T1000 (cell line): ENCODE data around the gene GGT6.

Experiments used
- DNase-seq: peaks from one replicate; lab custom pipeline; 2025; ENCODE audit warnings: mixed read lengths; lab: John Stamatoyannopoulos, UW

GGT6 gene

DNA sequence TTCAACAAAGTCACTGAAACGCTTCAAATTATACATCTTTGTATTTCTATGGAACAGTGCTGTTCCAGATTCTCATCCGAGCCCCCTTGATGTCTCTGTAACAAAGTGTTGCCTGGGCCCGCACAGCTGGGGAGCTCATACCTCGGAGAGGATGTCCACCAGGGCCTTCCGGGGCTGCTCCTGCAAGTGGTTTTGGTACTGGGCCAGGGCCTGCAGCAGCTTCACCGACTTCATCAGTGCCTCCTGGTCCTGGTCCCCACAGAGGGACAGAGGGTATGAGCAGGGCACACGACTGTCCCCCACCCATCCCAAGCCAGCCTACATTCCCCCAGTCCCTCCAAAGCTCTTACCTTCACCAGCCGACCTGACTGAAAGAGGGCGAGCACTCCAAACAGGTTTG lies 6.7 kb downstream of the GGT6 start:
- DNase-seq = no peak

DNA sequence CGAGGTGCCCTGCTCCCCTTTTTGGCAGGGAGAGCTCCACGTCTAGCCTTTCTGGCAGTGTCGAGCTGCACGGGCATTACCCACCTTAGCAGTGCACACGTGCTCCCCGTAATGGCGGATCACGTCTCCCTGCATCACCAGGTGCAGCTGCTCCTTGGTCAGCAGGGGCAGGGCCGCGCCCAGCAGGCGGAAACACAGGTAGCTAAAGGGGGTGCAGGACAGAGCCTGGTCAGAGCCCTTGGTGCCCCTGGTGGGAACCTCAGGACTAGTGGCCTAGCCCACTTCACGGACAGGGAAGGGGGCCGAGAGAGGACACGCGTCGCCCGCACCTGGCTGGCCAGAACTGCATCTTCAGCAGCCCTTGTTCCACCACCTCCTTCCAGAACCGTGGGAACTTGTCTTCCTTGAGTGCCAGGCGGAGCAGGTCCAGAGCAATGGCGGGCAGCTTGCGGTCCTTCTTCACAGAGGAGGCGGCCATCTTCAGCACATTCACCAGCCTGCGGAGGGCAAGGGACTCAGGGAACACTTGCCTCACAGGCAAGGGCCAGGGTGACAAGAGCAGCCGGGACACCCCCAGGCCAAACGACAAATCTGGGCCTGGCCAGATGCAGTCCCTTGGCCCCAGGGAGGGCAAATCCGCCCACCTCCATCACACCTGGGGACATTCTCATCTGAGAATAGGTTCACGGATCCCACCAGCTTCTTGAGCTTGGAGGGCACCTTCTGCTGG lies 8.4 kb downstream of the GGT6 start:
- DNase-seq = no peak

DNA sequence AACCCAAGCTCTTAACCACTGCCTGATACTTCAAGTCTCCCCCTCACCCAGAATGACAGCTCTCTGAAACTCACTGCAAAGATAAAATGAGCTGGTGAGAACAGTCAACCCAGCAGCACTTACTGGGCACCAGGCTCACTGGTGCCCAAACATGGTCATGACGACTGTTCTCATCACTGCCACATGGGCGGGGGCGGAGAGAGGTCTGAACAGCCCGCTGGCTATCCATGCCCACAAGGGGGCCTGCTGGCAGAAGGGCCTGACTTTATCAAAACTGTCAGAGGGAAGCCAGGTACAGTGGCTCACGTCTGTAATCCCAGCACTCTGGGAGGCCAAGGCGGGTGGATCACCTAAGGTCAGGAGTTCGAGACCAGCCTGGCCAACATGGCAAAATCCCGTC lies 9.2 kb downstream of the GGT6 start:
- no peak for DNase-seq

DNA sequence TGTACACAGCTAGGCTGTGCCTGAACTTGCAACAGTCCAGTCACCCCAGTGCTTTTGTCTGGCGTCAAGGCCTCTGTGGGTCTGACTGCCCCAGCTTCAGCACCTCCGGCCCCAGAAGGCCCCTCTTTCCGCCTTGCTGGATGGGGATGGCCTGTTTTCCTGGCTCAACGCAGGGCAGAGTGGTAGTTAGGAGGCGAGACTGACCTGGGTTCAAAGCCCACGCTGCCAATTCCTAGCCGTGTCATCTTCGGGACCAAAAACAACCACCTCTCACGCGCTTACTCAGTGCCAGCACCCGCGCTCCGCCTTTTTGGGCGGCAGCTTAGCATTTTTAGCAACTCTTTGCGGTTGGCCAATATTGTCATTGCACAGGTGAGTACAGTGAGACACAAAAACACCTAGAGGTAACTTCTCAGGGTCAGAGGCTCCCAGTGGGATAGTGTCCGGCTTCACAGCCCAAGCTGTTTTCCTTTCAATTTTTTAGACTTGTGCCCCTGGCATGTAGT lies 9.8 kb downstream of the GGT6 start:
- DNase-seq = no peak

DNA sequence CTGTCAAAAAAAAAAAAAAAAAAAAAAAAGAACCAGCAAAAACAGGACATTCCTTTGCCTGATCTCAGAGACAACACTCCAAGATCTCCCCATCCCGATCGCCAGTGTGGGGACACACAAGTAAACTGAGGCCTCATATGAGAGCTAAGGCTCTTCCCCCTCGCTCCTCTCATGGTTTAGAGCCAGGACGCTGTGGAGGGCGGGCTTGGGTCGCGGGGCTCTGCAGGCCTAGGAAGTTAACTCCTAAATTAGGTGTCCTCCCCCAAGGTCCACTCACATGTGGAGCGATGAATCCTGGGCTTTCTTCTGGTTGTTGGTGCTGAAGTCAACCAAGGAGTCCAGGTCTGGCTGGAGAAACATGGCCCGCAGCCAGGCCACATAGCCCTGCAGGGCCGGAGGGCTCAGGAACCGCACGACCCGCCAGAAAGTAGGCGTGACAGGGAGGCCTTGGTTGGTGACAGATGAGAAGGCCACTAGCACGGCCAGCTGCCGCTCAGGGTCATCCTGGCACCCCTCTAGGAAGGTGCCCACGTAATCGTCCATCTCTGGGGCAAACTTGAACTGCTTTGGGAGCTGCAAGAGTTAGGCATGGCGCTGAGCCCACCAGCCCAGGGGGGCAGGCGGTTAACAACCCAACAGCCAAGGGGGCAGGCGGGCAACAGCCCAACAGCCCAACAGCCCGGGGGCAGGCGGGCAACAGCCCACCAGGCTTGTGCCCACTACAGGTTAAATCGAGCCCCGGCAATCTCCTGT lies 10.4 kb downstream of the GGT6 start:
- DNase-seq = no peak

DNA sequence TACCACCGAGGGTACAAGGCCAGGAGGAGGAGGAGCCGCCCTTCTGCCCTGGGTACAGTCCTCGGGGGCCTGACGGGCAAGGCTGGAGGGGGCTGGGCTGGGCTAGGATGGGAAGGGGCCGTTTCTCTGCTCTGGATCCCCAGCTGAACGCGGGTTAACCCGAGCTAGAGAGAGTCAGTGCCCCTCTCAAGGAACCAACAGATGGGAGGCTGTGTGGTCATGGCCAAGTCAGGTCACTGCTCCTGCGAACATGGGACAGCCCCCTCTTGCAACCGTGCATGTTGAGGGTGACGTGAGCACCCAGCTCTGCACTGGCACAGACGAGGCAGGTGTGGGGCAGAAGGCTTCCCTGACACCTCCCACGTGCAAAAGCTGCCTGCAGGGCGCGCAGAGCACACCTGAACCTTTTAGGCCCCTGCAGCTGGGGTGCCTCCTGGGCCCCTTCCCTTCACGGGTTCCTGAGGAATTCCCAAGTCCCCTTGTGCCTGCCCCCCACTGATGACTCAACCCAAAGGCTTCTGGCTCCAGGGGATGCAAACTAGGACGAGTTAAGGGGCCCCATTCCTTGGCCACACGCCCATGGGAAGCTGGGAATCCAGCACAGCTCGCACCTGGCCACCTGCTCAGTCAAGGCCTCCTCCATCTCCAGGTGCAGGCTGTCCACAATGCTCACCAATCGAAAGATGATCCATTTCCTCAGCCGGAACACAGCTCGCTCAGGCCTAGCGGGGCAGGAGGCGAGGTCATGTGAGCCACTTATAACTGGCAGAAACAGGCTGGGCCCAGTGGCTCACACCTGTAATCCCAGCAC lies 11.5 kb downstream of the GGT6 start:
- no peak for DNase-seq

DNA sequence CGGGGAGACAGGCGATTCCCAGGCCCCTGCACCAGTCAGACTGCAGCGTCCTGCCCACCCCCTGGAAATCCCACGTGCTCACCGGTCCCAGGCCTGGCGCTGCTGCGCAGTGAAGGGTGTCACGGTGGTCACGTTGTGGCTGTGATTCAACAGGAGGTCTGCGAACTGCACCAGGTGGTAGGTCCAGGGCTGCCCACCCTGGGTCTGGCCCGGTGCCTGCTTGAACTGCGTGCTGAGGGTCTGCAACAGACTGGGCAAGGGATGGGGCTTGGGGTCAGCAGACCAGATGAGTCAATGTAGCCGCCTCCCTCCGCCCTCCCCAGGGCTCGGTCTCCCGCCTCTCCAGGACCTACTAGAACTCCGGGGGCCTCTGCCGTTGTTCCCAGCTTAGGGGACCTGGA lies 12.3 kb downstream of the GGT6 start:
- DNase-seq = no peak

DNA sequence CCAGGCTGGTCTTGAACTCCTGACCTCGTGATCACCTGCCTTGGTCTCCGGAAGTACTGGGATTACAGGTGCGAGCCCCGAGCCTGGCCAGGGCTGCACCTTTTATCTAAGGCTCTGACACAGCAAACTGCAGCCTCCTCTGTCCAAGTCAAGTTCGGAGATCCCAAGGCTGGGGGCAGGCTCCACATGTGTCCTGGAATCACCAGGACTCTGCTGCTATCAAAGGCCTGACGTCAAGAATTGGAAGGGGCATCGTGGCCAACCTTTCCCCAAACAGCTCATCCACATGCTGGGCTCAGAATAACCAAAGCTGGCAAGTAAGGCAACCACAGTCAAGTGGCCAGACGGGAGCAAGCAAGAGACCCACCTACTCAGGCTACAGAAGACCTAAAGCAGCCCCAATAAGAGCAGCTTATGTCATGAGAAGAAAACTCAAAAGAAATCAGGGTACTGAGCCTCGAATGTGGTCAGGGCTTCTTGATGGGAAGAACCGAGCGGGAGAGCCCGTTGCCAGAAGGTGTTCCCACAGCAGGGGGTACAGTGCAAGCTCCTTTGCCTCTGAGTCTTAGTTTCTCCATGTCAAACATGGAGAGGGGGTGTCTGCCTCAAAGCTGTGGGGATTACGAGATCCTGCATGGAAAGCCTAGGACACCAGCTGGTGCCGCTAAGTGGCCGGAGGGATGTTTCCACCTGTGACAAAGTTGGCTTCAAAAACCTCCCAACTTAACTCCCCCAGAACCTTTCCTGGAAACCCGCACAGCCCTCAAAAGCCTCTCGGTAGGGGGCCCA lies 13.1 kb downstream of the GGT6 start:
- DNase-seq = no peak

DNA sequence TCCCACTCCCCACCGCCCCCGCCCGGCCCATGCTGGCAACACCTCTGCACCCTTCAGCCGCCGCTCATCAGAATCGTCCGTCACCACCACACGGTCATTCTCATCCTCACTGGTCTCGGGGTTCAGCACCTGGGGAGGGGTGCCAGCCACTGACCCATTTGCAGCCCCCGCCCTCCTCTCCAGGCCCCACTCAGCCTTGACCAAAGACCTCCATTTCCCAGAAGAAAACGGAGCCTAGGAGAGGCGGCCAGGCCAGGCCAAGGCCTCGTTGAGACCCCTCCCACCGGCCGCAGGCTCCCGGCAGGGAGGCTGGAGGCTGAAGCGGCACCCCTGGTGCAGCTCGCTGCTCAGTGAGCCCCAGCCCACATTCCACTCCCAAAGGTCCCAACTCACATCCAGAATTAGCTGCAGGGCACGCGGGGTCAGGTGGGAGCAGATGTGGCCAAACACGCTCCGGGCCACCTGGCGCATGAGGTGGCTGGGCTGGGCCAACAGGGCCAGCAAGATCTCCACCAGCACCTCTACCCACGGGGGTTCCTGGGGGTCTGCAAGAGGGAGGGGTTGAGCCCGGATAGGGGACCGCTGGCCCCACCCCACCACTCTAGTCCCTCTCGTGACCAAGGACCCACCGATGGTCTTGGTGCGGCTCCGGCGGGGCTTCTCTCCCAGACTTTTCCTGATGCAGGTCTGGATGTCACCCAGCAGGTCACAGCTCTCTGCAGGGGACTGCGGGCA lies 15.0 kb downstream of the GGT6 start:
- DNase-seq = no peak

DNA sequence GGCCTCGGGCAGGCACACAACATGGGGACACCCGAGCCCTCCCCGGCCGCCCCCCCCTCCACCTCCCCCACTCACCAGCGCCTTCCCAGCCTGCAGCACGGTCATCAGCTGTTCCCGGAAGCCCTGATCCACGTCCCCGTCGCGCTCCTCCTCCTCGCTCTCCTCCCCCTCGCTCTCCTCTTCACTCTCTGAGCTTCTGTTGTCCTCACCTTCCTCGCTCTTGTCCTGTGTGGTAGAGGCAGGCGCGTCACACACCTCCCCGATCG lies 15.5 kb downstream of the GGT6 start:
- DNase-seq = no peak

DNA sequence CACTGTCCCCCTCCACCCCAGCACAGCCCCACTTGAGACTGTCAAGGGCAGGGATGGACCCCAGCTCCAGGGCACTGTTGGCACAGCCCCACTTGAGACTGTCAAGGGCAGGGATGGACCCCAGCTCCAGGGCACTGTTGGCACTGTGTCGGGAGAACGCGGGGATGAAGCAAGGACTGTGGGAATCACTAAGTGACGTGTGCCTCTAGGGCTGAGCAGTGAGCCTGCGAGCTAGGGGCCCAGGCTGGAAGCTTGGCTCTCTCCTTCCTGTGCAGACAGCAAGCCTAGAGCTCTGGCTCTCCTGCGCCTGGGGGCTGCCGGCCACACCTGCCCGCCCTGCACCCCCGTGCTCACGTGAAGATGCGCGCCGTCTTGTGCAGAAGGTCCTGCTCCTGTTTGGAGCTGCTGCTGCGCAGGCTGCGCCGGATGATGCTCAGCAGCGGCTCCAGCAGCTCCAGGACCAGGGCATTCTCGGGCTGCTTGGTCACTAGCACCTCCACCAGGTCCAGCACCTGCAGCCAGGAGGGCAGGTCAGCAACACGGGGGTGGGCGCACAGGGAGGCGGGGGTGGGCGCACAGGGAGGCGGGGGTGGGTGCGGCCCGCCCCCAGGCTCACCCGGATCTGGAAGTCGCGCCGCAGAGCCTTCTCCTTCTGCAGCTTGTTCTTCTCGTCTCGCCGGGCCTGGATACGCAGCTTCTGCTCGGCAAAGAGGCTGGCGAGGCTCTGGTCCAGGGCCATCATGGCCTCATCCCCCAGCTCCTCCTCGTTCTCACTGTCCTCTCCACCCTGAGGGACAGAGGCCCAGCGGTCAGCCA lies 16.0 kb downstream of the GGT6 start:
- no peak for DNase-seq

DNA sequence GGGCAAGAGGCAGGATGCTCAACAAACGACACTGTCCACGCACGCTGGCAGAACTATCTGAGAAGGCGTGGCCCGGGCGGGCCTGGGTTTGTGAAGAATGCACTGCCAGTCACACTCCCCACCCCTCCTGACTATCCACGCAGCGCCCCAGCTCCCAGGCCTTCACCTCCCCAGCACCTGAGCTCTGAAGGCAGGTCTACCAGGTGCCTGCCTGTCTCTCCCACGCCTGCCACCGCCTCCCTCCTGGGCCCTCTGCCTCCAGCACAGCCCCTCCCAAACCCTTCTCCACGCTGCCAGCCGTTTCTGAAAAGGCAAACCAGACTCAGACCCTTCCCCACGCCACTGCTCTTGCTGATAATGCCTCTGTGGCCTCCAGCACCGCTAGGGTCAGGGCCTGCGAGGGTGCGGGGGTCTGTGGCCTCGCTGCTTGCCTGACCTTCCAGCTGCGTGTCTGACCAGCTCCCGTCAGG lies 16.8 kb downstream of the GGT6 start:
- DNase-seq = no peak

DNA sequence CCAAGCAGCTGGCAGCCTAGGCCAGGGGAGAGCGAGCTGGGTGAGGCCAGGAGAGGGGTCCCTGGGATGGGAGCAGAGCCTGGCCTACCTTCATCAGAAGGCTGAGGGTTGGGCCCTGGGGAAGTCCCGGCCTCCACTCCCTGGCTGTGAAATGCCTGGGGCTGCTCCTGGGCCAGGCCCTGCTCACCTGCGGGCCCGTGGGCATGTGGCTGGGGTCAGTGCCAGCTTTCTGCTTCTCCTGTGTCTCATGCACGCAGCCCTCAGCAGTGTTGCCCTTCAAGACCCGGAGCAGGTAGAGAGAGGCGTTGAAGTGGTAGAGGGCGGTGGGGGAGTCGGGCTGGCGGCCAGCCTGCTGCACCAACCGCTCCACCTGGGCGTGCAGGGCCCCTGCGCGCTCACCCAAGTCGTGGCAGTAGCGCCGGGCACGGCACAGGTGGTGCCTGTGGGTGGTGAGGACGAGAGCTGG lies 17.6 kb downstream of the GGT6 start:
- DNase-seq = no peak

DNA sequence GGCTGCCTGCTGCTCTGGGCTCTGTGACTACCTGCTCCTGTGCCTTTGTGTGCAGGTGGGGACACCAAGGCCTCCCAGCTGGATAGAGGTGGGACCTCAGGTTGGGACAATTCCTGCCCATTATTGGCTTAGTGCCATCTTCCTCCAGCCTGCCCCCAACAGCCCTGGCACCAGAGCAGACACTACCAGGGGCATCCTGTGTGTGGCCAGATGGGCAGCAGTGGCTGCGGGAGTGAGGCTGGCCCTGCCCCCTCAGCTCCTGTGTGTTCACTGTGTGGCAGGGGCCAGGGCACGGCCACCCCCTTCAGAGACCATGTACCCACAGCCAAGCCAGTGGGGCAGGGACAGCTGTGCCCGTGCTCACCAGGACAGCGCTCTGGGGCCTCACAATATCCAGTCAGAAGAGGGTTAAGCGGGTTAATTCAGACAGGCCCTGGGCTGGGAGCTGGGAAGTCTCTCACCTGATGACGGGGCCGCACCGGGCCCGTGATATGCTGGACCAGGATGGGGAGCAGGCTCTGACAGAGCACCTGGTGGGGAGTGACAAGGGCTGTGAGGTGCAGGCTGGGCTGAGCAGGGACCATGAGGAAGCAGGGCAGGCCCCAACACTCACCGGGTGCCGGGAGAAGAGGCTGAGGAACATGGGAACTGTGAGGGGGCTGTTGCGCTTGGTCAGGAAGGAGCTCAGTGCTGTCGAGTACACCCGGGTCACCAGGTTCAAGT lies 18.2 kb downstream of the GGT6 start:
- no peak for DNase-seq

DNA sequence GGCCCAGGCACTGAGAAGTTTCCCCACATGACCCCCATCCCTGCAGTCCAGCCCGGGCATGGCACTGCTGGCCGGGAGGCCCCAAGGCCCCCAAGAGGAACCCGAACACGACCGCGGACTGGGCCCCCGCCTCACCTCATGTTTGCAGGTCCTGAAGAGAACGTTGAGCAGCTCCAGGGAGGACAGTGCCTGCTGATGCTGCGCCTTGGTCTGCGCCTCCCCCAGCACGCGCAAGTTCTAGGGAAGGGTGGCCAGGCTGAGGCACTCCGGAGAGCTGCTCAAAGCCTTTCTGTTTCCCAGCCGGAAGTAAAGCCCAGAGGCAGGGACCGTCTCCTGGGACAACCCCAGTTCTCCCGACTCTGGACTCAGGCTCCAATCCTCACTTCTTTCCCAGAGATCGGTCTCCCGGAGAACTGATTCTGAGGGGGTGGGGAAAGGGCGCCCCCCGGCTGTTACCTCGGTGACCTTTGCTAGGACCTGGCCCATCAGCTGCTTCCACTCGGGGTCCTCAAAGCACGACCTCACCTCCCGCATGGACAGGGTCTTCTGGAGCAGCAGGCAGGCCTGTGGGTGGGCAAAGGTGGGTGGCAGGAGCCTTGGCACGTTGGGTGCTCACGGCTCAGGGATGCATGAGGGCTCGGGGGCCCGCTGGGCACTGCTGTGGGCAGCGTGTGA lies 18.9 kb downstream of the GGT6 start:
- DNase-seq = no peak

DNA sequence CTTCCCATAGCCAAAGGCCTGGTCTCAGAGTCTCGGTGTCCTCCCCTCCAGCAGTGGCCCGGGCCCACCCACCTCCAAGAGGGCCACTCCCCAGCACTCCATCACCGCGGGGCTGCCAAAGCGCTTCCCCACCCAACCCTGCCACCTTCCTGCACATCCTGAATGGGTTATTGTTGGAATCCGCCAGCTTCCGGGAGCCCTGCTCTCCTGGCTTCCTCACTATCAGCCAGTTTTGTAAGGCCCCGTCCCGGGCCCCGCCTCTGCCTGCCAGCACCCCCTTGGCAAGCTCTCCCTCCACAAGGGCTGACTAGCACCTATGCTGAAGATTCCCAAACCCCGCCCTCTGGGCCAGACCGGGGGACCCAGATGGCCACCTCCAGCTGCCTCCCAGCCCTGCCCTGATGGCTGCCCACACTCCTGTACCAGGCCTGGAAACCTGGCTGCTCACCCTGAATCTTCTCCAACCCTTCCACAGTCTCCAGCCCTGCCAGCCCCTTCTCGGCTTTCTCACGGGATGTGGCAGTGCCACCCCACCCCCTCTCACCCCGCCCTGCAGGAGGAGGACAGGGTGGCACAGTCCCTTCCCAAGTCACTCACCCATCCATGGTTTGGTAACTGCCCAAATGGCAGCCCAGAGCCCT lies 19.6 kb downstream of the GGT6 start:
- no peak for DNase-seq

DNA sequence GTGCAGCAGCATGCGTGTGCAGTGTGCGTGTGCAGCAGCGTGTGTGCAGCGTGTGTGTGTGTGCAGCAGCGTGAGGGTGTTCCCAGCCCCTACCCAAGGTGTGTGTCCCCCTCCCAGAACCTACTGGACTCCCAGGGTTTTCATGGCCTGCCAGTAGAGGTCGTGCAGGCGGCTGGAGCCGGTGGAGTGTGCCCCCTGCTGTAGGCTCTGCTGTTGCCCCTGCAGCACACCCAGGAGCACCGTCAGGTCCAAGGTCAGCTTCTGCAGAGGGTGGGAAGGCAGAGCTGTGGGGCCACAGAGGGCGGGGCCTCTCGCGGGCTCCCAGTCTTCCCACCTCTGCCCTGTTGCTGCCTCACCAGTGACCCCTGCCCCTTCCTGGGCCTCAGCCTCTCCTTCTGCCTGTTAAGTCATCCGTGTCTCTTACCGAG lies 20.1 kb downstream of the GGT6 start:
- DNase-seq = no peak

DNA sequence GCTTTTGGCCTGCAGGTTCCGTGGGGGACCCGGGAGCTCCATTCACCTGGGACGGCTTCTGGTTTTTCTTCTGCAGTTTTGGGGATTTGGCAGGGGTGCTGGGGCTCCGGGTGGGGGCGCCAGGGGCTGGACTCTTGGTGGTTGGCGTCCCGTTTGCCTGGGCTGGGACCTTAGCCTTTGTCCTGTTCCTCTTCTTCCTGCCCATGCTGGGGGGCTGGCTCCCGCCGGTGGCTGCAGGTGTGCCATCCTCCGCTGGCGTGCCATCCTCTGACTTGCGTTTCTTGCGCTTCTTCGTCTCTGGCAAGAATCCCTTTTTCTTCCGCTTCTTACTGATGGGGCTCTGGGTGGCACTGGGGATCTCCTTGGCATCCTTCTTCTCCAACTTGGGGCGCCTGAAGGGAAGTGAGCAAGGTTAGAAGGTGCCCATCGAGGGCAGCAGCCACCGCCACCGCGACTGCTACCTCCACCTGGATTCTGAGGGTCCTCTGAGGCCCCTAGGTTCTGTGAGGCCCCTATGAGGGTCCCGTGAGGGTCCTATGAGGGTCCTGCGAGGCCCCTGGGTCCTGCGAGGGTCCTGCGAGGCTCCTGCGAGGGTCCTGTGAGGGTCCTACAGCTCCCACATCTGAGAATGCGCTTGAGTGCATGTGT lies 20.7 kb downstream of the GGT6 start:
- DNase-seq = no peak
